Stomach (tissue), 4 donors: ENCODE results near the gene CINP.

Experiments used
- CTCF ChIP-seq, 7 experiments: fragments of 450-650 bp in 4 of 7; fragments of 200-600 bp in 3 of 7; sonication (generic) in 3 of 7; IDR thresholded peaks; one replicate each; pipeline ENCODE4 v1.5.1; 2016 to 2019; ENCODE audit warnings: antibody characterized with exemption in 7 of 7, control low read depth in 2 of 7, mild to moderate bottlenecking in 1 of 7
- EP300 ChIP-seq: sonication (generic); formaldehyde crosslinking; IDR thresholded peaks from one replicate; pipeline ENCODE4 v1.6.1; 2017; ENCODE audit warnings: antibody characterized with exemption
- POLR2A ChIP-seq, 4 donors: fragments of 450-650 bp; IDR thresholded peaks; one replicate each; pipeline ENCODE4 v1.6.1; 2016; ENCODE audit warnings: antibody characterized with exemption in 4 of 4, control low read depth in 2 of 4, mild to moderate bottlenecking in 1 of 4, moderate library complexity in 1 of 4
- POLR2AphosphoS5 ChIP-seq, 3 donors: sonication (generic); formaldehyde crosslinking; IDR thresholded peaks; one replicate each; pipeline ENCODE4 v1.6.1; 2016; ENCODE audit warnings: antibody characterized with exemption in 3 of 3

GRCh38 chr14:102317564-102318248, 45.0 kb downstream of the CINP start:
- TF ChIP-seq CTCF (IDR thresholded peaks at IDR 0.05) (no peak), EP300 (no peak), POLR2A (IDR thresholded peaks at IDR 0.05) (no peak), POLR2AphosphoS5 (IDR thresholded peaks at IDR 0.05) (no peak)
